Neural cell (in vitro differentiated cells): ENCODE results near the gene NSMF. TPM values are rescaled to one million over a fixed set of nuclear protein-coding genes. Genes with fewer than 3 reads are reported as not detected.

Experiments used
- H2AFZ ChIP-seq: fragments of 200-600, 300-800 bp; sonication (generic), shearing (Covaris generic); 2 replicates; pipeline ENCODE4 v1.6.0; 2014; ENCODE audit warnings: low read depth, mild to moderate bottlenecking, antibody characterized with exemption, low read length, moderate library complexity
- H3F3A ChIP-seq: fragments of 200-600 bp; shearing (Covaris generic); 2 replicates; pipeline ENCODE4 v1.6.1; 2016; ENCODE audit warnings: mild to moderate bottlenecking, moderate library complexity, mixed read lengths, antibody characterized with exemption, low read length; ENCODE audit not compliant: insufficient read depth, poor library complexity, severe bottlenecking
- H3K27ac ChIP-seq: fragments of 200-600, 300-800 bp; sonication (generic), shearing (Covaris generic); 2 replicates; pipeline ENCODE4 v1.5.1; 2014; ENCODE audit warnings: mild to moderate bottlenecking, low read length, moderate library complexity
- H3K27me3 ChIP-seq: fragments of 300-800, 200-600 bp; sonication (generic), shearing (Covaris generic); 2 replicates; pipeline ENCODE4 v1.6.0; 2014; ENCODE audit warnings: mild to moderate bottlenecking, low read depth, low read length, moderate library complexity; ENCODE audit not compliant: insufficient read depth
- H3K36me3 ChIP-seq: fragments of 300-800, 200-600 bp; sonication (generic), shearing (Covaris generic); 2 replicates; pipeline ENCODE4 v1.5.1; 2014; ENCODE audit warnings: mild to moderate bottlenecking, antibody characterized with exemption, low read length, moderate library complexity; ENCODE audit not compliant: insufficient read depth
- H3K4me2 ChIP-seq: fragments of 300-800, 200-600 bp; sonication (generic), shearing (Covaris generic); 2 replicates; pipeline ENCODE4 v1.6.0; 2014; ENCODE audit warnings: mild to moderate bottlenecking, low read length
- H3K4me3 ChIP-seq: fragments of 300-800, 200-600 bp; sonication (generic), shearing (Covaris generic); 2 replicates; pipeline ENCODE4 v1.5.1; 2014; ENCODE audit warnings: mild to moderate bottlenecking, low read length, moderate library complexity
- H3K79me2 ChIP-seq: fragments of 200-600 bp; shearing (Covaris generic); replicated peaks from 2 replicates; pipeline ENCODE4 v1.6.0; 2014; ENCODE audit warnings: mild to moderate bottlenecking, low read length, moderate library complexity; ENCODE audit not compliant: insufficient read depth
- H3K9ac ChIP-seq: fragments of 300-800, 200-600 bp; sonication (generic), shearing (Covaris generic); 2 replicates; pipeline ENCODE4 v1.6.1; 2016; ENCODE audit warnings: mild to moderate bottlenecking, low read length, mixed read lengths
- H3K9me2 ChIP-seq: fragments of 200-600 bp; shearing (Covaris generic); 2 replicates; pipeline ENCODE4 v1.6.1; 2016; ENCODE audit warnings: mild to moderate bottlenecking, low read length, mixed read lengths; ENCODE audit not compliant: insufficient read depth
- H3K9me3 ChIP-seq: fragments of 200-600, 300-800 bp; sonication (generic), shearing (Covaris generic); 2 replicates; pipeline ENCODE4 v1.6.1; 2016; ENCODE audit warnings: mild to moderate bottlenecking, mixed run types, low read length, moderate library complexity, mixed read lengths
- H4K20me1 ChIP-seq: fragments of 200-600 bp; shearing (Covaris generic); 2 replicates; pipeline ENCODE4 v1.6.1; 2016; ENCODE audit warnings: mild to moderate bottlenecking, mixed run types; ENCODE audit not compliant: insufficient read depth
- EP300 ChIP-seq: fragments of 450-650 bp; conservative IDR thresholded peaks from 2 replicates; pipeline ENCODE4 v1.6.1; 2014; ENCODE audit warnings: antibody characterized with exemption, mild to moderate bottlenecking, moderate library complexity; ENCODE audit not compliant: poor library complexity, severe bottlenecking
- EZH2 ChIP-seq: fragments of 200-600, 300-800 bp; shearing (Covaris generic), sonication (generic); IDR thresholded peaks from 2 replicates; pipeline ENCODE4 v1.6.1; 2014; ENCODE audit warnings: antibody characterized with exemption, low read length, borderline replicate concordance, mild to moderate bottlenecking; ENCODE audit not compliant: insufficient read depth, poor library complexity, severe bottlenecking
- MXI1 ChIP-seq: fragments of 450-650 bp; conservative IDR thresholded peaks from 2 replicates; pipeline ENCODE4 v1.6.1; 2014; ENCODE audit warnings: antibody characterized with exemption, mild to moderate bottlenecking; ENCODE audit not compliant: poor library complexity, severe bottlenecking
- POLR2AphosphoS5 ChIP-seq: IDR thresholded peaks from 2 replicates; pipeline ENCODE4 v1.6.1; 2012
- RAD21 ChIP-seq: fragments of 450-650 bp; conservative IDR thresholded peaks from 2 replicates; pipeline ENCODE4 v1.6.1; 2014; ENCODE audit warnings: antibody characterized with exemption, mild to moderate bottlenecking, moderate library complexity
- SMC3 ChIP-seq: fragments of 450-650 bp; conservative IDR thresholded peaks from 2 replicates; pipeline ENCODE4 v1.6.1; 2014; ENCODE audit warnings: antibody characterized with exemption, mild to moderate bottlenecking, moderate library complexity; ENCODE audit not compliant: poor library complexity
- TAF1 ChIP-seq: IDR thresholded peaks from 2 replicates; pipeline ENCODE4 v1.6.1; 2012; ENCODE audit warnings: low read depth
- polyA plus RNA-seq: library from polyadenylated mRNA; depleted of rRNA; stranded (reverse); fragments of >200 nt; gene quantifications from 2 replicates; pipeline ENCODE4 v1.2.3, GENCODE V29; 2014
- TF ChIP-seq, protein P1 (sequence below): fragments of 450-650 bp; IDR thresholded peaks from 2 replicates; pipeline ENCODE4 v1.5.1; 2014; ENCODE audit warnings: antibody characterized with exemption, mild to moderate bottlenecking, moderate library complexity; ENCODE audit not compliant: poor library complexity, severe bottlenecking
- TF ChIP-seq, protein P2 (sequence below): IDR thresholded peaks from 2 replicates; pipeline ENCODE4 v1.6.1; 2012; ENCODE audit warnings: borderline replicate concordance

Gene NSMF
- polyA plus RNA-seq, 1 donor from 2014 or later: 51.2 TPM

DNA sequence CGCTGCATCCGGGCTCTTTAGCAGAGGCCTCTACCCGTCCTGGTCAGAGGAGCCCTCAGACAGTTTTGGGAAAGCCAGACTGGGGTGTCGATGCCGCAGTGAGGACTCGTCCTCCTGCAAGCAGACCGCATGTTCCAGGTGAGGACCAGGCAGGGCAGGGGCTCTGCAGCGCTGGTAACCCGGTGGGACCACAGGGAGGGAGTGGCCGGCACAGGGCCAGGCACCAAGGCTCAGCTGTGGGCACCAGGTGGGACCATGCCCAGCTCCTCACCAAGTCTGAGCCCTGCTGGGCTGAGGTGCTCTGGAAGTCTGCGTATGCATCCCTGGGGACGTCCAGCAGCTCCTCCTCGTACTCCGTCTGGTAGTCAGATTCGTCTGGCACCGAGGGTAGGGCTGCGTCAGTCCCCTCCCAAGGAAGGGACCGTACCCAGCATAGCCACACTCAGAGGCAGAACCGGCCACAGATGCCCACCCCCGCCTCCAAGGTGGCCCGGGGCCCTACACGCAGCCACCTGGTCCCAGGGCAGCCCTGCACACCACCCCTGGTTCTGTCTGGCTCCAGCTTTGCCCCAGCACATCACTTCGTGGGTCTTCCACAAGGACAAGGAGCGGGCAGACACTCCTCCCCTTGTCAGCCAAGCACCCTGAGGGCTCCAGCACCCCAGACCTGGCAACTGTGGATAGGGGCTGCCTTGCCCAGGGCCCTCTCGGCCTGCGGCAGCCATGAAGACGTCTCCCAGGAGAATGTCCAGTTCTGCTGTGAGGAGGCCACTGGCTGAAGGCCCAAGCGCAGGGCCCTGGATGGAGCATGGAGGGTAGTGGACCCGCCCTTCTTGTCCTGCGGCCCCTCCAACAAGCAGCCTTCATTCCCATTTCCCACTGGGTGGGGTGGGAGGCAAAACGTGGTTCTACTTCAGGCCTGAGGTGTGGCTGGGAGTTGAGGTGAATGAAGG lies 1.5 kb upstream of the NSMF start:
- Histone ChIP-seq H3K9ac (no peak overlapping the region), H3K4me3 (no peak overlapping the region), H3K27ac (no peak overlapping the region), H3K79me2 (no peaks in the 10 kb centered on the region), H3K9me2 (no peaks in the 10 kb centered on the region), H2AFZ (no peak overlapping the region), H3K27me3 (no peaks in the 10 kb centered on the region), H3K9me3 (no peaks in the 10 kb centered on the region), H3K4me2 (no peak overlapping the region), H4K20me1 (no peaks in the 10 kb centered on the region), H3F3A (no peaks in the 10 kb centered on the region), H3K36me3 (no peaks in the 10 kb centered on the region)
- TF ChIP-seq EZH2: no peak
- TF ChIP-seq, protein P1, sequence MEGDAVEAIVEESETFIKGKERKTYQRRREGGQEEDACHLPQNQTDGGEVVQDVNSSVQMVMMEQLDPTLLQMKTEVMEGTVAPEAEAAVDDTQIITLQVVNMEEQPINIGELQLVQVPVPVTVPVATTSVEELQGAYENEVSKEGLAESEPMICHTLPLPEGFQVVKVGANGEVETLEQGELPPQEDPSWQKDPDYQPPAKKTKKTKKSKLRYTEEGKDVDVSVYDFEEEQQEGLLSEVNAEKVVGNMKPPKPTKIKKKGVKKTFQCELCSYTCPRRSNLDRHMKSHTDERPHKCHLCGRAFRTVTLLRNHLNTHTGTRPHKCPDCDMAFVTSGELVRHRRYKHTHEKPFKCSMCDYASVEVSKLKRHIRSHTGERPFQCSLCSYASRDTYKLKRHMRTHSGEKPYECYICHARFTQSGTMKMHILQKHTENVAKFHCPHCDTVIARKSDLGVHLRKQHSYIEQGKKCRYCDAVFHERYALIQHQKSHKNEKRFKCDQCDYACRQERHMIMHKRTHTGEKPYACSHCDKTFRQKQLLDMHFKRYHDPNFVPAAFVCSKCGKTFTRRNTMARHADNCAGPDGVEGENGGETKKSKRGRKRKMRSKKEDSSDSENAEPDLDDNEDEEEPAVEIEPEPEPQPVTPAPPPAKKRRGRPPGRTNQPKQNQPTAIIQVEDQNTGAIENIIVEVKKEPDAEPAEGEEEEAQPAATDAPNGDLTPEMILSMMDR: no peak
- no peak for TF ChIP-seq POLR2AphosphoS5
- TF ChIP-seq EP300: no peak
- TF ChIP-seq RAD21: no peak
- TF ChIP-seq, protein P2, sequence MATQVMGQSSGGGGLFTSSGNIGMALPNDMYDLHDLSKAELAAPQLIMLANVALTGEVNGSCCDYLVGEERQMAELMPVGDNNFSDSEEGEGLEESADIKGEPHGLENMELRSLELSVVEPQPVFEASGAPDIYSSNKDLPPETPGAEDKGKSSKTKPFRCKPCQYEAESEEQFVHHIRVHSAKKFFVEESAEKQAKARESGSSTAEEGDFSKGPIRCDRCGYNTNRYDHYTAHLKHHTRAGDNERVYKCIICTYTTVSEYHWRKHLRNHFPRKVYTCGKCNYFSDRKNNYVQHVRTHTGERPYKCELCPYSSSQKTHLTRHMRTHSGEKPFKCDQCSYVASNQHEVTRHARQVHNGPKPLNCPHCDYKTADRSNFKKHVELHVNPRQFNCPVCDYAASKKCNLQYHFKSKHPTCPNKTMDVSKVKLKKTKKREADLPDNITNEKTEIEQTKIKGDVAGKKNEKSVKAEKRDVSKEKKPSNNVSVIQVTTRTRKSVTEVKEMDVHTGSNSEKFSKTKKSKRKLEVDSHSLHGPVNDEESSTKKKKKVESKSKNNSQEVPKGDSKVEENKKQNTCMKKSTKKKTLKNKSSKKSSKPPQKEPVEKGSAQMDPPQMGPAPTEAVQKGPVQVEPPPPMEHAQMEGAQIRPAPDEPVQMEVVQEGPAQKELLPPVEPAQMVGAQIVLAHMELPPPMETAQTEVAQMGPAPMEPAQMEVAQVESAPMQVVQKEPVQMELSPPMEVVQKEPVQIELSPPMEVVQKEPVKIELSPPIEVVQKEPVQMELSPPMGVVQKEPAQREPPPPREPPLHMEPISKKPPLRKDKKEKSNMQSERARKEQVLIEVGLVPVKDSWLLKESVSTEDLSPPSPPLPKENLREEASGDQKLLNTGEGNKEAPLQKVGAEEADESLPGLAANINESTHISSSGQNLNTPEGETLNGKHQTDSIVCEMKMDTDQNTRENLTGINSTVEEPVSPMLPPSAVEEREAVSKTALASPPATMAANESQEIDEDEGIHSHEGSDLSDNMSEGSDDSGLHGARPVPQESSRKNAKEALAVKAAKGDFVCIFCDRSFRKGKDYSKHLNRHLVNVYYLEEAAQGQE: no peak
- no peak for TF ChIP-seq MXI1
- no peak for TF ChIP-seq TAF1
- no peak for TF ChIP-seq SMC3

DNA sequence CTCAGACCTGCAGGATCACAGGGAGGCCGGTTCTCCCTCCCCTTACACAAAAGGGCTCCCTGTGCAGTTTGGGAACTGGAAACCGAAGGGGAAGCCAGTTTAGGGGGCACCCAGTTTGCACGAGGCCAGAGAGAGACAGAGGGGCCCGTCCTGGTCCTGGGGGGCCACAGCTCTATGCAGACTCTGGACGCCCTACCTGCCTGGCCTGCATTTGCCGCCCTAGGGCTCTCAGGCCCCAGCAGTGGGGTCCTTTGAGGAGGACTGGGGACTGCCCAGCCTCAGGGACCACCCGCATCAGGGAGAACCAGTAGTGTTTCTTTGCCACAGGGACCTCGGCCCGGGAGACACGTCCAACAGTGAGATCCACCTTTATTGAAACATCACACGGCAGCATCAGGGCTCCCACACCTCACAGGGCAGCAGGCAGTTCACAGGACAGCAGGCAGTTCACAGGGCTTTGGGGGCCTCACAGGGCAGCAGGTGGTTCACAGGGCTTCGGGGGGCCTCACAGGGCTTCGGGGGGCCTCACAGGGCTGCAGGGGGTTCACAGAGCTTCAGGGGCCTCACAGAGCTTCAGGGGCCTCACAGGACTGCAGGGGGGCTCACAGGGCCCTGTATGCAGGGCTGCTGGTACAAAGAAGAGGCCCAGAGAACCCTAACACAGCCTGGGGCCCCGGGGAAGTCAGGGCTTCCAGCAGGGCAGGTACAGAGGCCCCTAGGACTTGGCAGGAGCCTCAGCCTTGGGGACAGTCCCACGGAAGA lies 648 bp upstream of the NSMF start:
- no peaks in the 10 kb centered on the region for H3K36me3 ChIP-seq
- TF ChIP-seq, protein P2: no peak
- TF ChIP-seq SMC3 (no peak), POLR2AphosphoS5 (no peak), MXI1 (no peak), EP300 (no peak), EZH2 (no peak), RAD21 (no peak), TAF1 (no peak)
- TF ChIP-seq, protein P1: no peak
- peak overlapping the region; percentile 85 for H3K9ac ChIP-seq
- no peaks in the 10 kb centered on the region for H3F3A ChIP-seq
- H3K27me3 ChIP-seq: no peaks in the 10 kb centered on the region
- H3K4me2 ChIP-seq: peak overlapping the region; percentile 36
- peak overlapping the region; percentile 58 for H3K4me3 ChIP-seq
- no peaks in the 10 kb centered on the region for H4K20me1 ChIP-seq
- peak overlapping the region; percentile 50 for H3K27ac ChIP-seq
- H2AFZ ChIP-seq: peak overlapping the region; percentile 74
- H3K79me2 ChIP-seq: no peaks in the 10 kb centered on the region
- no peaks in the 10 kb centered on the region for H3K9me3 ChIP-seq
- no peaks in the 10 kb centered on the region for H3K9me2 ChIP-seq
